Stimulated activated CD4-positive, alpha-beta T cell treated with anti-CD3 and anti-CD28 coated beads, TNF-alpha, amount 100 ng/mL, for 24 hours (primary cell): ENCODE data around the gene LCN1.
"Not testable (repeated sequence)": the region's sequence is repeated elsewhere in the genome, so short reads cannot be mapped to it uniquely, and the experiment has no call there.

Experiments
- DNase-seq, 3 experiments: peaks; one replicate each; pipeline ENCODE4 v3.0.0-alpha.2; 2020; ENCODE audit warnings: low read depth in 3 of 3

Gene LCN1

DNA sequence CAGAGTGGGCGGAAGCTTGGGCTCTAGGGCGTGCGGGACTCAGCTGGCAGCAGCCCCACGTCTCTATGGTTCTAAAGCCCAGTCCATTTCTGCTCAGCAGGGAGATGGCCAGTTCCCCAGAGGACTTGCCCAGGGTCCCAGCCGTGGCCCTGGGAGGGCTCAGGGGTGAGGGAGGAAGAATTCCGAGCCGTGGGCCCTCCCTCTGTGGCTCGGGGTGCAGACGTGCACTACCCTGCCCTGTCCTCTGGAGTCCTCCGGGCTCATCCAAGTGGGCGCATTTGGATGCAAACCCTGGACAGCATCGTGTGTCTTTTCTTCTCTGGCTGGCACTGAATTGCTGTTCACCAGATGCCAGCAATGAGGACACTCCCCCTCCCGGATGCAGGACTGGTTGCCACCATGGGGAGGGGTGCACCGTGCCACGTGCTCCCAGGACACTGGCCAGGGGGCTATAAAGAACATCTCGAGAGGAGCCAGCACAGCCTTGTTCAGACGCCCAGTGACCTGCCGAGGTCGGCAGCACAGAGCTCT, 24.5 kb downstream of the LCN1 start, which contains the start of gene OBP2A:
OBP2A (plus strand) TSS at position 481 of the 531 bp plus-strand sequence. CDS start 55 bp downstream, outside the sequence.
- DNase-seq, result not testable (repeated sequence)

DNA sequence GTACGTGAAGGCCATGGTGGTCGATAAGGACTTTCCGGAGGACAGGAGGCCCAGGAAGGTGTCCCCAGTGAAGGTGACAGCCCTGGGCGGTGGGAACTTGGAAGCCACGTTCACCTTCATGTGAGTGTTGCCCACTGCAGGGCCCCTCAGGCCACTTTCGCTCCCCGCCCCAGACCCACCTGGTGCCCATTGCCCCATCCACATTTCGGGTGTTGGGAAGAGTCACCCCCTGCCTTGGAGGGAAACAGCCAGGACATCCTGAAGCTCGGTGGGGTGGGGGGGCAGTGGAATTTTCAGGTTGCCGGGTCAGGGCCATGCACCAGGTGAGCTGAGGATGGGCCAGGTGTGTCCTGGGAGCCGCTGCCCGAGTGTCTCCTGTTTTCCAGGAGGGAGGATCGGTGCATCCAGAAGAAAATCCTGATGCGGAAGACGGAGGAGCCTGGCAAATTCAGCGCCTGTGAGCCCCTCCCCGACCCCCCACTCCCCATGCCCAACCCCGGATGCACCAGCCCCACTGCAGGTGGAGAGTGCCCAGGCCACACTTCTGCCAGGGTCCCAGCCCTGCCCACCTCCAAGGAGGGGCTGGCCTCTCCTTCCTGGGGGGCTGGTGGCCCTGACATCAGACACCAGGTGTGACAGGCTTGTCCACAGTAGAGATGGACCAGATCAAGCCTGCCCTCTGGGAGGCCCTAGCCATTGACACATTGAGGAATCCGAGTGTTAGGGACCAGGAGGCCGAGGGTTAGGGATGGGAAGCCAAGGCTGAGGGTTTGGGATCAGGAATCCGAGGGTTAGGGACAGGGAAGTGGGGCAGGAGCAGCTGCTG, 25.8 kb downstream of the LCN1 start:
- DNase-seq, result not testable (repeated sequence)

DNA sequence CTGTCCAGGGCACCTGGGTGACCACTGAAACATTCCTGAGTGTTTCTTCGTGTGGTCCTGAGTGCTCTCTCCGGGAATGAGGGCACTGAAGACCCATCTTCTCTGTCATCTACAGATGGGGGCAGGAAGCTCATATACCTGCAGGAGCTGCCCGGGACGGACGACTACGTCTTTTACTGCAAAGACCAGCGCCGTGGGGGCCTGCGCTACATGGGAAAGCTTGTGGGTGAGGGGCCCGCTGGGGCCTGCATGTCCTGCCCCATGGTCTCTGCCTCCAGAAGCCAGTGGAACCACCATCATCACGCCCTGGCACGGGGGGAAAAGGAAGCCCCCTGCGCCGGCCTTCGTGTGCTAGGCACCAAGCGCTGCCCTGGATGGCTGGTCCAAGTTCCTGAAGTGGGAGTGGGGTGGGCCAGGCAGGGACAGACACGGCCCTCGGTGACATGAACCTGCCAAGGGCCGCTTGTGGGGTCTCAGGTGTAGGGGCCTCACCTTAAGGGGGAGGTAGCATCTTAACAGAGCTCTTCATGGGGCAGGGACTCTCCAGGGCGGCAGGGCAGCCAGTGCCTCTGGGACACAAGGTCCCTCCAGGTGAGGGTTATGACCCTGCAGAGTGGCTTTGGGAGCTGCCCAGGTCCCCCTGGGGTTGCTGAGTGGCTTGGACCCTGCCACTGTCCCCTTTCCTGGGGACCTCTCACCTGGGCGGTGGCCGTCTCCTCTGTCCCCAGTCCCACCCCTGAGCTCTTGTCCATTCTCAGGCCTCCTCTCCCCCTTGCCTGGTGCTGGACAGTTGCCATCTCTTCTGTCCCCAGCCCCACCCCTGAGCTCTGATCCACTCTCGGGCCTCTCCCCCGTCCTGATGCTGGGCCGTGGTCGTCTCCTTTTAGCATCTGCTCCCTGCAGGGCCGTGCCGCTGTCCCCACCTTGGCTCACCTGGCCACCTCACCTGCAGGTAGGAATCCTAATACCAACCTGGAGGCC, 26.8 kb downstream of the LCN1 start:
- no peak for DNase-seq

- DNase-seq, result not testable (repeated sequence)
Measured at GRCh38 chr9:135549478-135550343, 28.5 kb downstream of the LCN1 start.

- no peak for DNase-seq
Measured at GRCh38 chr9:135550344-135550918, 29.2 kb downstream of the LCN1 start.

DNA sequence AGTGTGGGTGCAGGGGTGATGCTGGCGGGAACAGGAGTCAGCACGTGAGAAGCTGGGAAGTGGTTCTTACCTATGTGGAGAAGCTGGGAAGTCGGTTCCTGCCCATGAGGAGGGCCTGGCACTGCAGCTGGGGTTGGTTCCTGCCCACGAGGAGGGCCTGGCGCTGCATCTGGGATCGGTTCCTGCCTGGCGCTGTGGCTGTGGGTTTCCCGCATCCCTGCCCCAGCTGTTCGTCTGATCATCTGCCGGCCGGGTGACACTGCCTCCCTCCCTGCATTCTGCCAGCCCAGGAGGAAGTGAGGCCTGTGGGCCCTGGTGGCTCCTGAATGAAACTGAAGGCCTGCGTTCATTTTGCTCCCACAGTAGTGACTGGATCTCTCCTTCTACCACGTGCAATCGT, 29.8 kb downstream of the LCN1 start:
- no peak for DNase-seq

DNA sequence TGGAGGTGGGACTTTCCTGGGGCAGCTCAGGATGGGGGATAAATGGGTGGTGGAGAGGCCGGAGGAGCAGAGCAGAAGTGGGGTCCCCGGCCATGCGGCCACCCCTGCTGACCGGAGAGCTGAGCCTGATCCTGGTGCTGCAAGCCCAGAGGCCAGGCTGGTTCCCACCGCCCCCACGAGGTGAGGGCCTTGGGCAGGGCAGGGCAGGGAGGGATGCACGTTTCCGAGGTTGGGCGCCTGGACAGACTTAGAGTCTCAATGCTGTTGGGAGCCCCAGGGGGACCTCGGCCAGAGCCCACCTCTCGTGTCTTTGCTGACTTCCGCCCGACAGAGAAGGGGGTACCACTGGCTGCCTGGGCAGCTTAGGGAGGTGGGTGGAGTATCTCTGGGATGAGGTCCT, 30.2 kb downstream of the LCN1 start:
- DNase-seq, result no peak

GRCh38 chr9:135552021-135552697, 30.9 kb downstream of the LCN1 start:
- DNase-seq, result no peak

DNA sequence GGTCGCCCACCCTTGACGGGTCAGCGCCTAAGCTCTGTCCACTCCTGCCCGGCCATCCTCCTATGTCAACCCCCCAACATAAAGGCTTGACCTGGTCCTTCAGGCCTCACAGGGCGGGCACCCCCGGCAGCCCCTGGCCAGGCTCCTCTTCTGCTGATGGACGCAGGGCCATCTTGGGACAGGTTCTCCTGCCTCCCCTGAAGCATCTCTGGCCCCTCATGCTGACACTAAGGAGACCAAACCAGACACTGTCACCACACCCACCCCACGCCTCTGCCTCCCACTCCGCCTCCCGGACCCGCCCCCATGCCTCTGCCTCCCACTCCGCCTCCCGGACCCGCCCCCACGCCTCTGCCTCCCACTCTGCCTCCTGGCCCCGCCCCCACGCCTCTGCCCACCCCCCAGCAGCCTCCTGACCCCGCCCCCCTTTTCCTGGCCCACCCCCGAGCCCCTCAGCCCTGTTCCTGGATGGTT, 31.5 kb downstream of the LCN1 start:
- DNase-seq, result no peak

DNA sequence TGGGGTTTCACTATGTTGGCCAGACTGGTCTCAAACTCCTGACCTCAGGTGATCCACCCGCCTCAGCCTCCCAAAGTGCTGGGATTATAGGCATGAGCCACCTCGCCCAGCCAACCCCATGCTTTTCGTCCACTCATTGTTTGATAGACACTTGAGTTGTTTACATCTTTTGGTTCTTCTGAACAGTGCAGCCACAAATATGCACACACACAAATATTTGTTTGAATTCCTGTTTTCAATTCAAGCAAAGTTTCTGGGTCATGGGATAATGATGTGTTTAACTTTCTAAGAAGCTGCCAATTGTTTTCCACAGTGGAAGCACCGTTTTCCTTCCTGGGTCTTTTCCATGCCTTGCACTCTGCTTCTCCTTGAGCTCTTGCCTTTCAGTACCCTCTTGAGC, 33.5 kb downstream of the LCN1 start:
- no peak for DNase-seq

DNA sequence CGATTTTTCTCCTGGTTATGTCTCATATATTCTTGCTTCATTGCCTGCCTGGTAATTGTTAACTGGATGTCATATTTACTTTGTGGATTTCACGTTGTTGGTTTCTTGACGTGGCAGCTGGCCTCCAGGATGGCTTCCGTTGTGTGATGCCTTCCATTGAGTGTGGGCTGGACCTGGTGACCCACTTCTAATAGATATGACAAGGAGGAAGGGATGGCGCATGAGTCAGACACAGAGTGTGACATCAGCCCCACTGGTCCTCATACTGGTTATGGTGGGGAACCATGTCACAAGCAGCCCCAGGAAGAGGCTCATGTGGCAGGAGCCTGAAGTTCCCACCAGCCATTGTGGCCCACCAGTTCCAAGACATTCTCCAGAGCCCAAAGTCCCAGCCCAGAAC, 34.0 kb downstream of the LCN1 start:
- no peak for DNase-seq

- DNase-seq, result no peak
Measured at GRCh38 chr9:135555910-135556309, 34.7 kb downstream of the LCN1 start.

DNA sequence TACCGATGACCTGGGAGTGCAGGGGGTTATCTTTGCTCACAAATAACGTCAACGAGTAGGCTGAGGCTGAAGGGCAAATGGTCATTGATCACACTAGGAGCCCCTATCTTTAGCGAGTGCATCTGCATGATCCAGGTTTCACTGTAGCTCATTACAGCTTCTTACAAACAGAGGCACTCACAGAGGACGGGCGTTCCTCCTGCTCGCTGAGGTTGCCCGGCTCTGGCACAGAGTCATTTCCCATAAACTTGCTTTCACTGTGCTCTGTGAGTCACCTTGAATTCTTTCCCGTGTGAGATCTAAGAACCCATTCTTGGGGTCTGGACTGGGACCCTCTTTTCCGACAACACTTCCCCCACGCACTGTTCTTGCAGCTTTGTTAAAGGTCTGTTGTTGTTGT, 38.4 kb downstream of the LCN1 start:
- no peak for DNase-seq

DNA sequence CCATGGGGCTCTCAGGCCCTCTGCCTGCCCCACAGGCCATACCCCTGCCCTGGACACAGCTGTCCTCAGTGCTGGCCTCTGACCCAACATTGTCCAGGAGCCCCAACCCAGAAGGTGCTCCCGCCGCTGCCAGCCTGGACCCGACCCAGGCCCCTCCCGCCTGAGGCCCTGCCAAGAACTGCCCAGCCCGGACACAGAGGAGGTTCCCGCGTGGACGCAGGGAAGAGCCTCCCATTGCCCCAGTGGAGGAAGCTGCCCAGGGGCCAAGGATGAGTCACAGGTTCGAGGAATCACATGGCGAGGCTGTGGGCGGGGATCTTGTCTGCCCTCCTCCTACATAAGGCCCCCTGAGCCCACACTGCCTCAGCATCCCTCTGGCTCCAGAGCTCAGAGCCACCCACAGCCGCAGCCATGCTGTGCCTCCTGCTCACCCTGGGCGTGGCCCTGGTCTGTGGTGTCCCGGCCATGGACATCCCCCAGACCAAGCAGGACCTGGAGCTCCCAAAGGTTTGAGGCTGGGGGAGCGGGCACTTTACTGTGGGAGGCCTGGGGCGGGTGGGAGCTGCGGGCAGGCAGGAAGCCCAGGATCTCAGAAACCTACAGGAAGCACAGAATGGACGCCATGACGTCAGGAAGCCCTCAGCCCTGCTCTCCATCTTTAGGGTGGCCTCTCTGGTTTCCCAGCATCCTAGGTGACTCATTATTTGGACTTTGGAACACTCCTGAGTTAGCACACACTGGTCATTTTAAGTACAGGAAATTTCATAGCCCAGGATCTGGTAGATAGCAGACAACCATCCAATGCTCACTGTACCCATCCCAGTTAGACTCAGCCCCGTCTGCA, 40.4 kb downstream of the LCN1 start, which contains the start of gene PAEP:
PAEP (plus strand) TSS at position 366 of the 844 bp plus-strand sequence.
- DNase-seq, result no peak

- no peak for DNase-seq
Measured at GRCh38 chr9:135562235-135562745, 41.0 kb downstream of the LCN1 start.

DNA sequence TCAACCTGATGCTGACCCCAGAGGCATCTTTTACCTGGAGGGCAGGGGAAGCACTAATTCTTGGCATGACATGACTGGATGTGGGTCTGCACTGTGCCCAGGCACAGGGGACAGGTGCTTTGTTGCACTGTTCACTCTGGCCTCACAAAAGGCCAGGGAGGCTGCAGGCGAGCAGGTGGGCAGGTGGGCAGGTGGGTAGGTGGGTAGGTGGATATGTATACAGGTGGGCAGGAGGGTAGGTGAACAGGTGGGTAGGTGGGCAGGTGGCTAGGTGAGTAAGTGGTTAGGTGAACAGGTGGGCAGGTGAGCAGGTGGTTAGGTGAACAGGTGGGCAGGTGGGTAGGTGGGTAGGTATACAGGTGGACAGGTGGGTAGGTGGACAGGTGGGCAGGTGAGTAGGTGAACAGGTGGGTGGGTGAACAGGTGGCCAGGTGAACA, 41.8 kb downstream of the LCN1 start:
- no peak for DNase-seq

- DNase-seq, result no peak
Measured at GRCh38 chr9:135563858-135564257, 42.6 kb downstream of the LCN1 start.

DNA sequence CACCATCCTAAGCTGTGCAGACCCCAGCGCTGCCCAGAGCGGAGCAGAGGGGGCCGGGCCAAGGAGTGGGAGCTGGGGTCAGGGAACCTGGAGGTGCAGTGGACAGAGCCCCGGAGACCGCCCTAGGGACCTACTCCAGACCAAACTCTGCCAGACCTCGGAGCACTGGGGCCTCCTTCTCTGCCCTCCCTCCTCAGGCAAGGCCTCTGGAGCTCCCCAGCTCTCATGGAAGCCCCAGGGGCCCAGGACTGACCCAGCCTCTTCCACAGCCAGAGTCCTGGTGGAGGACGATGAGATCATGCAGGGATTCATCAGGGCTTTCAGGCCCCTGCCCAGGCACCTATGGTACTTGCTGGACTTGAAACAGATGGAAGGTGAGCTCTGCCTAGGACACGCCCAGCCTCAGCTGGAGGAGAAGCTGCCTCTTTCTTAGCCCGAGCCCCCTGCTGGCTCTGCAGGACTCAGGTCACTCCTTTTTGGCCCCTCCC, 43.9 kb downstream of the LCN1 start:
- DNase-seq, result no peak

DNA sequence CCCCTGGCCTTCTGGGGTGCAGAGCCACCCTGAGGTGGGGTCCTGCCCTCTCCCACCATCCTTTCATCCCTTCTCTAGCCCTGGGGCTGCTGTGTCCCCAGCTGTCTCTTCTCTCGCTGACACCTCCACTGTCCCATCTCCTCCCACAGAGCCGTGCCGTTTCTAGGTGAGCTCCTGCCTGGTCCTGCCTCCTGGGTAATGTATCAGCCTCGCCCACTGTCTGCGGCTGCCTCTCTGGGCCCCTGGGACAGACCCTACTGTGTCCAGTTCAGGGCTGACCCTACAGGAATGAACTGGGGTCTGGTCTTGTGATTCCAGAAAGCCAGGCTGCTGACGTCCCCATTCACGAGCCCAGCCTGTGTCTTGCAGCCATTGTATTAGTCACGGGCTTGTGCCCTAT, 44.4 kb downstream of the LCN1 start:
- no peak for DNase-seq
